Measurements from ENCODE around the gene TADA2A. TPM values are rescaled to one million over a fixed set of nuclear protein-coding genes. Genes with fewer than 3 reads are reported as not detected.
"Not testable (repeated sequence)": the region's sequence is repeated elsewhere in the genome, so short reads cannot be mapped to it uniquely, and the experiment has no call there.

Gene TADA2A
- total RNA-seq, 2 donors from 2014 or later: 6.8 to 15.7 TPM

DNA sequence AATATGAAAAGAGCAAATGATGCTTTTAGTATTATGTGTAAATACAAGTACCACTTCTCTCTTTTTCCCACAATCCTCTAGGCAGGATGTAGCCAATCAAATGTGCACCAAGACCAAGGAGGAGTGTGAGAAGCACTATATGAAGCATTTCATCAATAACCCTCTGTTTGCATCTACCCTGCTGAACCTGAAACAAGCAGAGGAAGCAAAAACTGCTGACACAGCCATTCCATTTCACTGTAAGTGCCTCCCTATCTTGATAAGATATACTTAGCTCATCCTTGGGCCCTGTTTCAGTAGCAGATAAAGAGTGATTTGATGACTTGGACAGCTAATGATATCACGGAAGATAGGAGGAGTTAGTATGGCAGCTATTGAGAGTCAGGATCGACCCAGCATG is 33.7 kb downstream of the TADA2A start:
- Histone ChIP-seq H3K27ac (no peak overlapping the region), H3K4me3 (no peak overlapping the region), H3K4me1 (no peaks in the 10 kb centered on the region), H3K9me3 (no peaks in the 10 kb centered on the region), H3K36me3 (peaks cover 48% of the 10 kb centered on the region), H3K27me3 (no peaks in the 10 kb centered on the region)
- DNase-seq (ENCODE audit: low spot score): no peak
- TF ChIP-seq, protein P1, sequence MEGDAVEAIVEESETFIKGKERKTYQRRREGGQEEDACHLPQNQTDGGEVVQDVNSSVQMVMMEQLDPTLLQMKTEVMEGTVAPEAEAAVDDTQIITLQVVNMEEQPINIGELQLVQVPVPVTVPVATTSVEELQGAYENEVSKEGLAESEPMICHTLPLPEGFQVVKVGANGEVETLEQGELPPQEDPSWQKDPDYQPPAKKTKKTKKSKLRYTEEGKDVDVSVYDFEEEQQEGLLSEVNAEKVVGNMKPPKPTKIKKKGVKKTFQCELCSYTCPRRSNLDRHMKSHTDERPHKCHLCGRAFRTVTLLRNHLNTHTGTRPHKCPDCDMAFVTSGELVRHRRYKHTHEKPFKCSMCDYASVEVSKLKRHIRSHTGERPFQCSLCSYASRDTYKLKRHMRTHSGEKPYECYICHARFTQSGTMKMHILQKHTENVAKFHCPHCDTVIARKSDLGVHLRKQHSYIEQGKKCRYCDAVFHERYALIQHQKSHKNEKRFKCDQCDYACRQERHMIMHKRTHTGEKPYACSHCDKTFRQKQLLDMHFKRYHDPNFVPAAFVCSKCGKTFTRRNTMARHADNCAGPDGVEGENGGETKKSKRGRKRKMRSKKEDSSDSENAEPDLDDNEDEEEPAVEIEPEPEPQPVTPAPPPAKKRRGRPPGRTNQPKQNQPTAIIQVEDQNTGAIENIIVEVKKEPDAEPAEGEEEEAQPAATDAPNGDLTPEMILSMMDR (IDR thresholded peaks at IDR 0.05): no peak

DNA sequence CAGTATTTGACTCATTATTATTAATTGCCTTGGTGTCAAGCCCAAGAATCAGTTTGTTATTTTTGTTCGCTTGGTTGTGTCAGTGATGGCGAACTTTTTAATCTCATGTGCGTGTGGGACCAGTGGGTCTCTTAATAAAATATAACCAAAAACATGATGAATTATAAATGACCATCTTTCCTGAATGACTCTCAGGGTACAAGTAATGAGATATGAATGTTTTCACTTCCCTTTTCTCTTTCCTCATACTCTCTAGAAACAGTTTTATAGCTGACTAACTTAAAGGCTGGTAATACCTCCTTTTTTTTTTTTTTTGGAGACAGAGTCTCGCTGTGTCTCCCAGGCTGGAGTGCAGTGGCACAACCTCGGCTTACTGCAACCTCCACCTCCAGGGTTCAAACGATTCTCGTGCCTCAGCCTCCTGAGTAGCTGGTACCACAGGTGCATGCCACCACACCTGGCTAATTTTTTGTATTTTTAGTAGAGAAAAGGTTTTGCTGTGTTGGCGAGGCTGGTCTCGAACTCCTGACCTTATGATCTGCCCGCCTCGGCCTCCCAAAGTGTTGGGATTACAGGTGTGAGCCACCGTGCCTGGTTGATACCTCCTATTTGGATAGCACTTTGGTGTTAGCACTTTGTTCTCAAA is 34.8 kb downstream of the TADA2A start:
- not testable (repeated sequence) for H3K4me3 ChIP-seq; H3K27ac ChIP-seq; H3K4me1 ChIP-seq; H3K9me3 ChIP-seq; H3K27me3 ChIP-seq; DNase-seq (ENCODE audit: low spot score)
- H3K36me3 ChIP-seq: peaks cover 48% of the 10 kb centered on the region

DNA sequence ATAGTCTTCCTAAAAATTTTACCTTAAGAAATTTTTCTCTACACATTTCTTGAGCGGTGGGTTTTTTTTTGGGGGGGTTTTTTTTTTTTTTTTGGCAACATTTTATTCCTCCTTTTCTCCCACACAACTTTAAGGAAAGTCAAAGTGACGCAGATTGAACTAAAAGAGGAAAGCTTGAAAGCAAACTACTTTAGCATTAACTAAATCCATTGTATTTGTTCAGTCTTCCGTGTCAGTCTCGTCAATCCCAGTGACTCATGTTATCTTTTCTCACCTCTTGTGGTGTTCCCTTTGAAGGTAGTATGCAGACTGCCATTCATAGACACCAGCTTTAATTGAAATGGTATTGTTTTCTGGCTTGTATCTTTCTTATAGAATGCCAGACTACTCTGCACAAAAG is 39.3 kb downstream of the TADA2A start:
- H3K4me3 ChIP-seq: no peak overlapping the region
- H3K4me1 ChIP-seq: no peaks in the 10 kb centered on the region
- H3K27ac ChIP-seq: no peak overlapping the region
- TF ChIP-seq, protein P1 (IDR thresholded peaks at IDR 0.05): no peak
- H3K36me3 ChIP-seq: peaks cover 26% of the 10 kb centered on the region
- DNase-seq (ENCODE audit: low spot score): no peak
- no peaks in the 10 kb centered on the region for H3K27me3 ChIP-seq
- no peaks in the 10 kb centered on the region for H3K9me3 ChIP-seq

DNA sequence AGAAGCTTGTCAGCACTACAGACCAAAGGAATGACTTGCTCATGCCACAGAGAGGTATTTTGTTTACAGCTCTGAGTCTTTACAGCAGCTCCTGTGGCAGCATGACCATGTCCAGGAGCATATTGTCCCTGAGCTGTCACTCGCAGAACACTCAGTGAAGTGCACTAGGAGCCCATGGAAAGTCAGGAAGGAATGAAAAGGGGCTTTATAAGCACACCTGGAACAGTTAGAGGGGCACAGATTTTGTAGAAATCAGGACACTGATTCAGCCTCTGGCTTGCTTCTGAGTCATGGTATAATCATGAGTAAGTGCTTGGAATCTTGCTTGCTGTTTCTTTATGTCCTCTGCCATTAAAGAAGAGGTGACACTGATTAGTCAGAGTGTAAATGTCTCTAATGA is 41.0 kb downstream of the TADA2A start:
- peaks cover 20% of the 10 kb centered on the region for H3K36me3 ChIP-seq
- H3K4me3 ChIP-seq: no peak overlapping the region
- DNase-seq (ENCODE audit: low spot score): no peak
- H3K27me3 ChIP-seq: no peaks in the 10 kb centered on the region
- TF ChIP-seq, protein P1 (IDR thresholded peaks at IDR 0.05): no peak
- no peaks in the 10 kb centered on the region for H3K4me1 ChIP-seq
- H3K9me3 ChIP-seq: no peaks in the 10 kb centered on the region
- H3K27ac ChIP-seq: no peak overlapping the region

DNA sequence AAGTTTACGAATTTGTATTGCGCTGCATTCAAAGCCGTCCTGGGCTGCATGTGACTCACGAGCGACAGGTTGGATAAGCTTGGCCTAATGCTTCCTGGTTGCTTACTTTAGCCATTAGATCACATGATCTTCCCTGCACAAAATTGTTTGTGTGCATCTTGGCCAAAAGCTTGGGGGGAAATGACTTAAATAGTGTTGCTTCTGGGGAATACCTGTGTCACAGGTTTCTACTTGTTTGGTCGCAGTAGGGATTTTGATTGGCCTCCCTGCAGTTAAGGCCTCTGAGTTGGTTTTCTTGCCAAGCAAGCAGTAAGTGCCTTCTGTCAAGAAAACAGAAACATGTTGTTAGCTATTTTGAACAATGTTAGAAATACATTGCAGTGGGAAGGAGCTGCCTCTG is 43.4 kb downstream of the TADA2A start:
- H3K27me3 ChIP-seq: no peaks in the 10 kb centered on the region
- H3K4me3 ChIP-seq: no peak overlapping the region
- no peaks in the 10 kb centered on the region for H3K9me3 ChIP-seq
- TF ChIP-seq, protein P1 (IDR thresholded peaks at IDR 0.05): no peak
- H3K27ac ChIP-seq: no peak overlapping the region
- H3K36me3 ChIP-seq: peaks cover 8% of the 10 kb centered on the region
- no peaks in the 10 kb centered on the region for H3K4me1 ChIP-seq
- DNase-seq (ENCODE audit: low spot score): no peak

DNA sequence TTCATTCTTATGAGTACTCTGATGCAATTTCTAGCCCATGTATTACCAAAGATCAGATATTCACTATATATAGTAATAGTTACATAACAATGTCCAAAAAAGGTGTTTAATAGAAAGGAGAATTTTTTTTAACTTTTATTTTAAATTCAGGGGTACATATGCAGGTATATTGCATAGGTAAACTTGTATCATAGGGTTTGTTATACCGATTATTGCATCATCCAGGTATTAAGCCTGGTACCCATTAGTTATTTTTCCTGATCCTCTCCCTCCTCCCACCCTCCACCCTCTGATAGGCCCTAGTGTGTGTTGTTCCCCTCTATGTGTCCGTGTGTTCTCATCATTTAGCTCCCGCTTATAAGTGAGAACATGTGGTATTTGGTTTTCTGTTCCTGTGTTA is 51.1 kb downstream of the TADA2A start:
- not testable (repeated sequence) for H3K4me3 ChIP-seq; DNase-seq (ENCODE audit: low spot score); H3K27ac ChIP-seq; H3K4me1 ChIP-seq; H3K9me3 ChIP-seq; H3K36me3 ChIP-seq; H3K27me3 ChIP-seq

DNA sequence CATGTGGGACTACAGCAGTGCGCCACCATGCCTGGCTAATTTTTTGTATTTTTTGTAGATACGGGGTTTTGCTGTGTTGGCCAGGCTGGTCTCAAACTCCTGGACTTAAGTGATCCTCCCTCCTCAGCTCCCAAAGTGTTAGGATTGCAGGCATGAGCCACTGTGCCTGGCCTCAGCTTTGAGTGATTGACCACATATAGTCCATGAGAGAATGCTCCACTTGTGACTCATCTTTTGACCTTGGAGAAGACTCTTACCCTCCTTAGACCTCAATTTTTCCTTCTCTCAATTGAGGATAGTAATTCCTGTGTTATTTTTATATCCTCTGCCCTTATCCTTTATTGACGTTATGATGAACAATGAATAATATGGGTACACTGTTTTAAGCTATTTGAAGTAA is 52.1 kb downstream of the TADA2A start:
- H3K9me3 ChIP-seq: no peaks in the 10 kb centered on the region
- no peaks in the 10 kb centered on the region for H3K27me3 ChIP-seq
- H3K4me1 ChIP-seq: no peaks in the 10 kb centered on the region
- H3K36me3 ChIP-seq: peaks cover 6% of the 10 kb centered on the region
- TF ChIP-seq, protein P1 (IDR thresholded peaks at IDR 0.05): no peak
- no peak overlapping the region for H3K4me3 ChIP-seq
- no peak overlapping the region for H3K27ac ChIP-seq
- DNase-seq (ENCODE audit: low spot score): no peak

Measured in right atrium auricular region (tissue), 2 donors.